ENCODE measurements around the gene LGMN.

- TF ChIP-seq POLR2AphosphoS5 (IDR thresholded peaks at IDR 0.05; ENCODE audit: low read depth), result no peak
- no peak for TF ChIP-seq CTCF (IDR thresholded peaks at IDR 0.05; ENCODE audit: insufficient read depth, low read length)
Measured at GRCh38 chr14:92726933-92727262, 21.5 kb downstream of the LGMN start.
